ENCODE data around the gene ZNF652. TPM values are rescaled to one million over a fixed set of nuclear protein-coding genes. Genes with fewer than 3 reads are reported as not detected.

ZNF652 gene
- polyA plus RNA-seq, 1 donor from 2014 or later: 26.7 TPM

DNA sequence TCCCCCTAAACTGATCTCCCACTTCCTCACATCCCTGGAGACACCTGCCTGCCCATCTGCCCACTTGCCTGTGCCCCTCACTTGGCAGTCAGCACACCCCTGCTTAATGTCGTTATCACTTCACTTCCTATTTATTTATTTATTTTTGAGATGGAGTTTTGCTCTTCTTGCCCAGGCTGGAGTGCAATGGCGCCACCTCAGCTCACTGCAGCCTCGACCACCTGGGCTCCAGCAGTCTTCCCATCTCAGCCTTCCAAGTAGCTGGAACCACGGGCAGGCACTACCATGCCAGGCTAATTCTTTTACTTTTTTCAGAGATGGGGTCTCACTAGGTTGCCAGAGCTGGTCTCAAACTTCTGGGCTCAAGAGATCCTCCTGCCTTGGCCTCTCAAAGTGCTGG is 108.0 kb downstream of the ZNF652 start:
- Histone ChIP-seq H3K9ac (ENCODE audit: low read length) (no peak overlapping the region), H3K4me3 (ENCODE audit: low read length) (no peak overlapping the region), H3K79me2 (replicated peaks; ENCODE audit: insufficient read depth, low read length) (no peaks in the 10 kb centered on the region), H4K20me1 (ENCODE audit: insufficient read depth) (no peaks in the 10 kb centered on the region), H3K9me2 (ENCODE audit: insufficient read depth, low read length) (no peaks in the 10 kb centered on the region), H3K9me3 (ENCODE audit: low read length) (no peaks in the 10 kb centered on the region), H3K4me2 (ENCODE audit: low read length) (no peak overlapping the region), H3K36me3 (ENCODE audit: insufficient read depth, low read length) (no peaks in the 10 kb centered on the region), H3K27ac (ENCODE audit: low read length) (no peak overlapping the region), H2AFZ (ENCODE audit: low read depth, low read length) (no peak overlapping the region), H3K27me3 (ENCODE audit: insufficient read depth, low read depth, low read length) (no peaks in the 10 kb centered on the region), H3F3A (ENCODE audit: insufficient read depth, low read length, poor library complexity, severe bottlenecking) (no peaks in the 10 kb centered on the region)
- TF ChIP-seq EP300 (conservative IDR thresholded peaks at IDR 0.05; ENCODE audit: poor library complexity, severe bottlenecking) (no peak), MXI1 (conservative IDR thresholded peaks at IDR 0.05; ENCODE audit: poor library complexity, severe bottlenecking) (no peak), SMC3 (conservative IDR thresholded peaks at IDR 0.05; ENCODE audit: poor library complexity) (no peak), TAF1 (IDR thresholded peaks at IDR 0.05; ENCODE audit: low read depth) (no peak), EZH2 (IDR thresholded peaks at IDR 0.05; ENCODE audit: borderline replicate concordance, insufficient read depth, low read length, poor library complexity, severe bottlenecking) (no peak), RAD21 (conservative IDR thresholded peaks at IDR 0.05) (no peak), POLR2AphosphoS5 (IDR thresholded peaks at IDR 0.05) (no peak)
- TF ChIP-seq, protein P1, sequence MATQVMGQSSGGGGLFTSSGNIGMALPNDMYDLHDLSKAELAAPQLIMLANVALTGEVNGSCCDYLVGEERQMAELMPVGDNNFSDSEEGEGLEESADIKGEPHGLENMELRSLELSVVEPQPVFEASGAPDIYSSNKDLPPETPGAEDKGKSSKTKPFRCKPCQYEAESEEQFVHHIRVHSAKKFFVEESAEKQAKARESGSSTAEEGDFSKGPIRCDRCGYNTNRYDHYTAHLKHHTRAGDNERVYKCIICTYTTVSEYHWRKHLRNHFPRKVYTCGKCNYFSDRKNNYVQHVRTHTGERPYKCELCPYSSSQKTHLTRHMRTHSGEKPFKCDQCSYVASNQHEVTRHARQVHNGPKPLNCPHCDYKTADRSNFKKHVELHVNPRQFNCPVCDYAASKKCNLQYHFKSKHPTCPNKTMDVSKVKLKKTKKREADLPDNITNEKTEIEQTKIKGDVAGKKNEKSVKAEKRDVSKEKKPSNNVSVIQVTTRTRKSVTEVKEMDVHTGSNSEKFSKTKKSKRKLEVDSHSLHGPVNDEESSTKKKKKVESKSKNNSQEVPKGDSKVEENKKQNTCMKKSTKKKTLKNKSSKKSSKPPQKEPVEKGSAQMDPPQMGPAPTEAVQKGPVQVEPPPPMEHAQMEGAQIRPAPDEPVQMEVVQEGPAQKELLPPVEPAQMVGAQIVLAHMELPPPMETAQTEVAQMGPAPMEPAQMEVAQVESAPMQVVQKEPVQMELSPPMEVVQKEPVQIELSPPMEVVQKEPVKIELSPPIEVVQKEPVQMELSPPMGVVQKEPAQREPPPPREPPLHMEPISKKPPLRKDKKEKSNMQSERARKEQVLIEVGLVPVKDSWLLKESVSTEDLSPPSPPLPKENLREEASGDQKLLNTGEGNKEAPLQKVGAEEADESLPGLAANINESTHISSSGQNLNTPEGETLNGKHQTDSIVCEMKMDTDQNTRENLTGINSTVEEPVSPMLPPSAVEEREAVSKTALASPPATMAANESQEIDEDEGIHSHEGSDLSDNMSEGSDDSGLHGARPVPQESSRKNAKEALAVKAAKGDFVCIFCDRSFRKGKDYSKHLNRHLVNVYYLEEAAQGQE (IDR thresholded peaks at IDR 0.05; ENCODE audit: borderline replicate concordance): no peak
- TF ChIP-seq, protein P2, sequence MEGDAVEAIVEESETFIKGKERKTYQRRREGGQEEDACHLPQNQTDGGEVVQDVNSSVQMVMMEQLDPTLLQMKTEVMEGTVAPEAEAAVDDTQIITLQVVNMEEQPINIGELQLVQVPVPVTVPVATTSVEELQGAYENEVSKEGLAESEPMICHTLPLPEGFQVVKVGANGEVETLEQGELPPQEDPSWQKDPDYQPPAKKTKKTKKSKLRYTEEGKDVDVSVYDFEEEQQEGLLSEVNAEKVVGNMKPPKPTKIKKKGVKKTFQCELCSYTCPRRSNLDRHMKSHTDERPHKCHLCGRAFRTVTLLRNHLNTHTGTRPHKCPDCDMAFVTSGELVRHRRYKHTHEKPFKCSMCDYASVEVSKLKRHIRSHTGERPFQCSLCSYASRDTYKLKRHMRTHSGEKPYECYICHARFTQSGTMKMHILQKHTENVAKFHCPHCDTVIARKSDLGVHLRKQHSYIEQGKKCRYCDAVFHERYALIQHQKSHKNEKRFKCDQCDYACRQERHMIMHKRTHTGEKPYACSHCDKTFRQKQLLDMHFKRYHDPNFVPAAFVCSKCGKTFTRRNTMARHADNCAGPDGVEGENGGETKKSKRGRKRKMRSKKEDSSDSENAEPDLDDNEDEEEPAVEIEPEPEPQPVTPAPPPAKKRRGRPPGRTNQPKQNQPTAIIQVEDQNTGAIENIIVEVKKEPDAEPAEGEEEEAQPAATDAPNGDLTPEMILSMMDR (IDR thresholded peaks at IDR 0.05; ENCODE audit: poor library complexity, severe bottlenecking): no peak

DNA sequence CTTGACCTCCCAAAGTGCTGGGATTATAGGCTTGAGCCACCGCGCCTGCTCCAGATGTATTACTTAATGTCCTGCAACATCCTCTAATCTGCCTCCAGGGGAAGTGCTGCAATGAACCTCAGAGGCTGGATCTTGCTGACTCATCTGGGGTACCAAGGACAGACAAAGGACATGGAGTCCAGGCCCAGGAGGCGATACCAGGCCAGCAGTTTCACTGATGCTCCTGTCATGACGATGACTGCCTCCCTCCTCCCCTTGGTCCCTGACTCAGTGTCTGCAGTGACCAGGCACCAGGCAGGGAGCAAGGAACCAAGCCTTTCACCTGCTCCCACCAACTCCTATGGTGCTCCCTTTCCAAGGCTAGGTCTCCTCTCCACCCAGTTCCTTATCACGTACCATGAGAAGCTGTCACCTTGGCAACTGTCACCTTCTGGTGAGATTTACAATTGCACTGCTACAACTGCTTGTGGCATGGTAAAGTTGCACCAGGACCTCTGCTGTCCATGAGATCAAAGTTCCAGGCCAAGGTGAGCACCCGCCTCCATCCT is 109.8 kb downstream of the ZNF652 start:
- no peaks in the 10 kb centered on the region for H3K9me3 ChIP-seq (ENCODE audit: low read length)
- no peaks in the 10 kb centered on the region for H3K36me3 ChIP-seq (ENCODE audit: insufficient read depth, low read length)
- no peak overlapping the region for H3K4me2 ChIP-seq (ENCODE audit: low read length)
- no peak overlapping the region for H3K27ac ChIP-seq (ENCODE audit: low read length)
- no peaks in the 10 kb centered on the region for H3K27me3 ChIP-seq (ENCODE audit: insufficient read depth, low read depth, low read length)
- H2AFZ ChIP-seq (ENCODE audit: low read depth, low read length): no peak overlapping the region
- no peaks in the 10 kb centered on the region for H3K79me2 ChIP-seq (replicated peaks; ENCODE audit: insufficient read depth, low read length)
- no peaks in the 10 kb centered on the region for H4K20me1 ChIP-seq (ENCODE audit: insufficient read depth)
- no peaks in the 10 kb centered on the region for H3F3A ChIP-seq (ENCODE audit: insufficient read depth, low read length, poor library complexity, severe bottlenecking)
- TF ChIP-seq, protein P2 (IDR thresholded peaks at IDR 0.05; ENCODE audit: poor library complexity, severe bottlenecking): no peak
- TF ChIP-seq POLR2AphosphoS5 (IDR thresholded peaks at IDR 0.05) (no peak), MXI1 (conservative IDR thresholded peaks at IDR 0.05; ENCODE audit: poor library complexity, severe bottlenecking) (no peak), TAF1 (IDR thresholded peaks at IDR 0.05; ENCODE audit: low read depth) (no peak), RAD21 (conservative IDR thresholded peaks at IDR 0.05) (no peak), EP300 (conservative IDR thresholded peaks at IDR 0.05; ENCODE audit: poor library complexity, severe bottlenecking) (no peak)
- TF ChIP-seq, protein P1 (IDR thresholded peaks at IDR 0.05; ENCODE audit: borderline replicate concordance): no peak
- no peak overlapping the region for H3K4me3 ChIP-seq (ENCODE audit: low read length)
- H3K9ac ChIP-seq (ENCODE audit: low read length): no peak overlapping the region
- no peaks in the 10 kb centered on the region for H3K9me2 ChIP-seq (ENCODE audit: insufficient read depth, low read length)

All from neural cell (in vitro differentiated cells).